ENCODE data around the gene RASL10A.

Gene RASL10A

DNA sequence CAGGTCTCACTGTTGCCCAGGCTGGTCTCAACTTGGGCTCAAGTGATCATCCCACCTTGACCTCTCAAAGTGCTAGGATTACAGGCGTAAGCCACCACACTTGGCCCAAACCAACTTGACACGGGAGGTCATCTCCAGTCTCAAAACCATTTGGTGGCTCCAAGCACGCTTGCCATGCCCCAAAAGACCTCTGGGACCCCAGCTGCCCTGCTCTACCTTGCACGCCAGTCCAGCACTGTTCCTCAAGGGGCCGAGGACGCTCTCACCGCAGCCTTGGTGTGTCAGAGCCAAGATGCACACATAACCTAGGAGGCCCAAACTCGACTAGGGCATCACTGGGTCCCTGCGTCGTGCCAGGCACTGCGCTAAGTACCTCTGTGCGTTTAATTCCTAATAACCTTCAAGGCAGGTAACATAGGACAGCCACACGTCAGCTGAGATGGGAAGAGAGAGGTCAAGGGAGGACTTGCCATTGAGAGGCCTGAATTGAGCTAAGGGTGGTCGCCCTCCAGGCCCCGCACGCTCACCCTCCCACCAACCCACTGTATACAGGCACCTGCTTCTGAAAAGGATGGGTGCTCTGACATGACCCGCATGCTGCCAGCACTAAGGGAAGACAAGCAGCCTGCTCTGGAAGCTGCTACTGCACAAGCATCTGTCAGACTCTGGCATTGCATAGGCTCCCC is 13.6 kb downstream of the RASL10A start:
- no peak for DNase-seq

DNA sequence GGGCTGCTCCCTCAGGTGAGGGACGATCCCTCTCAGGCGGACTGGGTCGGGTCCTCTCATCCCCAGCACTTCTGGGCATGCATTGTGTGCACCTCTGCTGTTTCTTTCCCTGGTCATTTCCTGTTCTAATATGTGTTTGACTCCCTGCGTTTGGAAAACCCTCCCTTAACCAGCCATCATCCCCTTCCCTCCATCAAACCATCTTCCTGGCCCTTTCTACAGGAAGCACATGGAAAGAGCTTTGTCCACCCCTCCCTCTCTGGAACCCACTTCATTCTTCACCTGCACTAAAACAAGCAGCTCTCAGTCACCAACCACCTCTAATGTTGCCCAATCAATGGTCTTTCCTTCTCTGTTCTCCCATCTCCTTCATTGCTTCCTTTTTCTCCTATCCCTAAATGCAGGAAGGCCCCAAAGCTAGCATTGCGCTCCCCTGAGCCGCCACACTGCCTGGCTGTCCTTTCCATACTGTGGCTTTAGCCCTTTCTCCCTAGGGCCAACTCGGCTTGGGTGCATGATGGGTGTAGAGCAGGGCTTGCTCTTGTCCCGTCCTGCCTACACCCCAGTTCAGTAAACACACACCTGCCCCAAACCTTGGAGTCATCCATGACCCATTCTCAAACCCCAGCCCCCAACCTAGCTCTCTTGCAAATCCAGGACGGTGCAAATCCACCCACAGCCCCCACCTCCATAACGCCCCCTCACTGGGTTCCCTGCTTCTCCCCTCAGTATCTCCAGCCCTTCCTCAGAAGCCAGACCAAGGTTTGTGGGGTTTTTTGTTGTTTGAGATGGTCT is 14.5 kb downstream of the RASL10A start:
- no peak for DNase-seq

DNA sequence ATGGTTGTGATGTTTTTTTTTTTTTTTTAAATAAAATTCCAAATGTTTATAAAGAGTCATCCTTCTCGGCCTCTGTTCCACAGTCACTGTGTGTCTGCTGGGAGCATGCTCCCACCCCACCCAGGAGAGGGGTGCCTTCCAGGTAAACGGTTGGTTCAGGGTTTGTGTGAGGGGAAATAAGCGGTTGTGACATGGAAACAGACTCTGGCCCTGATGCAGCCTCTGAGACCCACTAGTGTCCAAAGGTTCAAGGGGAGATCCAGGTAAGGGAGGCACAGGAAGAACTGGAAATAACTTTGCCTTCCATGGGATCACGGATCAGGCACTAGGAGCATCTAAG is 15.1 kb downstream of the RASL10A start:
- DNase-seq = no peak

DNA sequence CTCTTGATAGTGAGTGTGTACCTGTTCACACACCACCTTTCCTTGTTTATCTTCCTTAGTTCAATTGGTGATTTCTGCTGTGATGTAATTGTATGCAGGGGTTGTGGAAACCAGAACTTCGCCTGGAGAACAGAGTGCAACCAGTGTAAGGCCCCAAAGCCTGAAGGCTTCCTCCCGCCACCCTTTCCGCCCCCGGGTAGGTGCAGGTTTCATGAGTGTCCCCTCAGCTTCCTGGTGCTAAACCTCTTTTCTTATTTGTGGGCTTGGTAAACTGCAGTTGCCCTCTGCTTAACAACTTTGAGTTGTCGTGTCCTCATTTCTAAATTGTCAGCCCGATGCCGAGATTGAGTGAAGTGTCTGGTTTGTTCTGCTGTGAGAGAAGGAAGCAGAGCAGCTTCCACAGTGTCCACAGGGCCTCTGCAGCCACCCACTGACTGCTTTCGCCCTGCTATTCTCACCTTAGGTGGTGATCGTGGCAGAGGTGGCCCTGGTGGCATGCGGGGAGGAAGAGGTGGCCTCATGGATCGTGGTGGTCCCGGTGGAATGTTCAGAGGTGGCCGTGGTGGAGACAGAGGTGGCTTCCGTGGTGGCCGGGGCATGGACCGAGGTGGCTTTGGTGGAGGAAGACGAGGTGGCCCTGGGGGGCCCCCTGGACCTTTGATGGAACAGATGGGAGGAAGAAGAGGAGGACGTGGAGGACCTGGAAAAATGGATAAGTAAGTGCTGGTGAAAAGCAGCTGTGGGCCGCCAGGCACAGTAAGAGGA is 16.2 kb downstream of the RASL10A start:
- DNase-seq = no peak

DNA sequence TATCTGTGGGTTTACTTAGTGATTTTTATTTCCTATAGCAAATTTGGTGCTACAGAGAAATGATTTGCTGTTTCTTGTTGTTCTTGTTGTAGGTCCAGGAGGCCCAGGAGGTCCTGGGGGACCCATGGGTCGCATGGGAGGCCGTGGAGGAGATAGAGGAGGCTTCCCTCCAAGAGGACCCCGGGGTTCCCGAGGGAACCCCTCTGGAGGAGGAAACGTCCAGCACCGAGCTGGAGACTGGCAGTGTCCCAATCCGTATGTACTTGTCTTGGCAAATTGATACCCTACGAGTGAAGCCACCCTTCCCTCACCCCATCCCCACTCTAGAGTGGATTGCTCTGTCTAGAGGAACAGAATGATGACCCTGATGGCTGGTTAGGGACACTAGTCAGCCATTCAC is 16.9 kb downstream of the RASL10A start:
- no peak for DNase-seq

DNA sequence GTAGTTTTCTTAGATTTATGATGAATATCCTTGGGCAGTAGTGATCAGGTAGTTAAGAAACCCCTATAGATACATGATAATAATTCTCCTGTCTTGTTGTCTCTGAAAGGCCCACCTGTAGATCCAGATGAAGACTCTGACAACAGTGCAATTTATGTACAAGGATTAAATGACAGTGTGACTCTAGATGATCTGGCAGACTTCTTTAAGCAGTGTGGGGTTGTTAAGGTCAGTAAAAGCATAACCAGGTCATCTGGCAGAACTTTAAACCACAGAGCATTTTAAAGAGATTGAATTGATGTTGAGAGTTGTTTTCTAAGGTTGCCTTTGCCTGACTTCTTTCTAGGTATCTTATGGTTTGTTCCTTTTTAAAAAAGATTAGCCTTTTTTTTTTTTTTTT is 23.1 kb downstream of the RASL10A start:
- no peak for DNase-seq

DNA sequence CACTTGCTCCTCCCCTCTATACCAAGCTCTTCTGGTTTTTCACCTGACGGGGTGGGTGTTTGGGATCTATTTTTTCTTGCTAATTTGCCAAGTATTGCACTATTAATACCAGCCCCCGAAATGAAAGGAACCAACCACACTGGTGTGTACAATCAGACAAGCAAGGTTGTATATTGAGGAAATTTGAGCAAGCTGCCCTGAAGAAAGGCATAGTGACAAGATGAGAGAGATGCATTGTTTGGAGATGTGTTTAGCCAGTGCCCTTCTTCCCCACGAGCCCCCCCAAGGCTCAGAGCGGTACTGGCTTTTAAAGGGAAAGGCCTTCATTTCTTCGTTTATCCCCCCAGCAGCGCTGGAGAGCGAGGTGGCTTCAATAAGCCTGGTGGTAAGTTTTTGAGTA is 24.3 kb downstream of the RASL10A start:
- DNase-seq = no peak

DNA sequence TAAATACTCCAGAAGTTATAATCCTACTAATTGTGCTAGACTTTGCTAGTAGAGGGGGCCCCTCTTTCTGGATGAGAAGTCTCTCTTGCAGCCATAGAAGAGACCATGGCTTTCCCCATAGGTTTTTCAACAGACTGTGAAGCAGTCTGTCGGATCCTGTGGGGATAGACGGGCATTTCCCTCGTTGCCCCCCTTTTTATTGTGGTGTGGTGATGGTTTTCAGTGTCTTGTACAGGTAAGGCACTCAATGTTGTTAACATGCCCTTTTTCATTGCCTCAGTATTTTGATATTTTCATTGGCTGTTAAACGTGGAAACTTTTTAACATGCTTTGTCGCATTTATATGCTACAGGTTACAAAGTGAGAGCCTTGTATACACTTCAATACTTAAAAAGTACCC is 25.4 kb downstream of the RASL10A start:
- no peak for DNase-seq

DNA sequence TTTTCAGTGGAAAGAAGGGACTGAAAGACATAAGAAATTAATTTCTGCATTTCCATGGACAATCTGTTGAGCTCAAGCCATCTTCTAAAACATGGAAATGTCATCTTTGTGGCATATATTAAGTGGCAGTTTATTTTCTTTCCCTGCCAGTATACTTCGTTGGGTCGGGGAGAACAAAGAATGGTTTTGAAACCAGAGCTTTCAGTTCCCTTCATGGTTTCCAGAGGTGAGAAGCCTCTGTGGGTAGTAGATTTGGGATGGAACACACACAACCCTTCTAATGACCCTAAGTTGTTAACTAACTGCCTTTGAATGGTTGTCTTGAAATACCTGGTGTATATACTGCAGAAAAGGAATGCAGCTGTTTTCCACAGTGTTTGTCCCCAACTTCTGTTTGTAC is 26.7 kb downstream of the RASL10A start:
- no peak for DNase-seq

DNA sequence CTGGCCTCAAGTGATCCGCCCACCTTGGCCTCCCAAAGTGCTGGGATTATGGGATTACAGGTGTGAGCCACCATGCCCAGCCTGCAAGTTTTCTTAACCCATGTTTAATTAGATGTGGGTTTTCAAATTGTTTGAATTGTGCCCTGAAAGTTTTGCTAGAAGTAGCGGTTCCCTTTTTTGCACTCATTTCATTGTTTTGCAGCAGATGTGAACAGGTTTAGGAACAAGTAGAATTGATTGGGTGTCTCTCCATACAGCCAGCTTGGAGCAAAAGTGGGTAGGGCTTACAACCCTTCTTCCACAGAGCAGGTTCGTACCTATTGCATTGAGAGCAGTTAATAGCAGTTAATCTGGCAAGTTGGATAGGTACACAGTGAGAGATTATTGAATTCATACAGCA is 31.3 kb downstream of the RASL10A start:
- DNase-seq = no peak

DNA sequence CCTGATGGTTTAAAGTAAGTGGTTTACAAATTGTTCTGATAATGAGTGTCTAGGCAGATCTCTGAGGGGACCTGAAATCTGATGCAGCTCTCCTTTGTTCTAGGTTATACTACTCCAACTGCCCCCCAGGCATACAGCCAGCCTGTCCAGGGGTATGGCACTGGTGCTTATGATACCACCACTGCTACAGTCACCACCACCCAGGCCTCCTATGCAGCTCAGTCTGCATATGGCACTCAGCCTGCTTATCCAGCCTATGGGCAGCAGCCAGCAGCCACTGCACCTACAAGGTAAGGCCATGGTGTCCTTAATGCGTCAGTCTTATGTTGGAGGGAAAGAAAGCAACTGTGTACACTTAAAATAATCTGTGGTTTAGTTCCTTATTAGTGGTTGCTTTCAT is 37.6 kb downstream of the RASL10A start:
- no peak for DNase-seq

DNA sequence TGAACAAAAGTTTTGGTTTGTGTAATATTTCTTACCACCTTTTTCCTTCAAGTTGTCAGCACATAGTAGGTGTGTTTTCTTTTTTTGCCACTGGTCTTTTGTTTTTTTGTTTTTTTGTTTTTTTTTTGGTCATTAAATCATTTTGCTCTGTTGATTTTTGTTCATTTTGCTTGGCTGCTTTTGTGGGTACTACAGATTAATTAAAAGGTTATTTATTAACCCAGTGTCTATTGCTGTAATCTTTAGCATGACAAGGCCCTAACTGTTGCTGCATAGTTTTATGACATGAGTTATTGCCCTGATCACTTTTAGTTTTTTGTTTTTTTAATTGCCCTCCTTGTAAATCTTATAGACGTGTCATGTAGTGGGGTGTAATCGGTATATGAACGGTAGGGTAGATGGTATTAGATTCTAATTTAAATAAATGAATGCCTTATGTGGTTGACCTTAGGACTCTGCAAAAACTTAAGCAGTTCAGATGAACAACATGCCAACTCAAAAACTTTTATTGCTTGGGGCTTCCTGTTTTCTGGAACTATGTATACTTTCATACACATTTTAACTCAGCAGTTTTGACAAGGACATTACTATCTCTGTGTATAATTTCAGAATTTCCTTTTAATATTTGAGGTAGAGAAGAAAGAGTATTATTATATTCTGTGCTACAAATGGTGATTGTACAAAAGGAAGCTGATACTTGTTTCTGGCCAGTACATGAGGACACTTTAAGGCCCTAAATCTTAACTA is 39.5 kb downstream of the RASL10A start:
- DNase-seq = no peak

DNA sequence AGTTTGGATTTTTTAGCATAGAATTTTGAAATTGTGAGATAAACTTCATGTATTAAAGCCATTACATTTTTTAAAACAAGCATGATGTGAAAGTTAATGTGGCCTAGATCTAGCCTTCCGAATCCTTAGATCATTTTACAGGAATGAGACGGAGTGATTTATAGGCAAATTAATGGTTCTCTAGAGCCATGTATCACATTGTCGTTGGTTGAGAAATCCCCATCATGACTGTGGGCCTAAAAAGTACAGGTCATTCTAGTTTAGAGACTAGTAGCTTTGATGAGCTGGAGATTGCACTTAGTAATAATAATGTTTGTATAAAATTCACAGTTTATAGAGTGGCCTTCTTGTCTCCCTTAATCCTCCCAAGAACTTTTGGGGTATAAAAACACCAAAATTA is 40.3 kb downstream of the RASL10A start:
- DNase-seq = no peak

DNA sequence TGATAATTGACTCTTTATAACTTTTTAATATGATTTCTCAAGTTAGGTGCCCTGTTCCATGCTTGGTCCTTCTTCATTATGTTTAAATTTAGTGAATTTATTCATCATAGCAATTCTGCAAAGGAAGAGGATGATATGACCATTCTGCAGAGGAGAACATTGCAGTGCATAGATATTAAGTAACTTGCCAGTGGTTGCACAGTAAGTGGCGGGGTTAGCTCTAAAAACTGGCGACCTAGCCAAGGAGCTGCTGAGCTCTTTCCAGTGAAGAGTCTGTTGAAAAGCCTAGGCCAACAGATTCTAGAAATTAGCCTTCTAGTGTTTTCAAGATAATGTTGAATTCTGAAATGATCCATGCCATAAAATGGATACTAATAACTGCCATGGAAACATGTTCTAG is 42.9 kb downstream of the RASL10A start:
- DNase-seq = no peak

DNA sequence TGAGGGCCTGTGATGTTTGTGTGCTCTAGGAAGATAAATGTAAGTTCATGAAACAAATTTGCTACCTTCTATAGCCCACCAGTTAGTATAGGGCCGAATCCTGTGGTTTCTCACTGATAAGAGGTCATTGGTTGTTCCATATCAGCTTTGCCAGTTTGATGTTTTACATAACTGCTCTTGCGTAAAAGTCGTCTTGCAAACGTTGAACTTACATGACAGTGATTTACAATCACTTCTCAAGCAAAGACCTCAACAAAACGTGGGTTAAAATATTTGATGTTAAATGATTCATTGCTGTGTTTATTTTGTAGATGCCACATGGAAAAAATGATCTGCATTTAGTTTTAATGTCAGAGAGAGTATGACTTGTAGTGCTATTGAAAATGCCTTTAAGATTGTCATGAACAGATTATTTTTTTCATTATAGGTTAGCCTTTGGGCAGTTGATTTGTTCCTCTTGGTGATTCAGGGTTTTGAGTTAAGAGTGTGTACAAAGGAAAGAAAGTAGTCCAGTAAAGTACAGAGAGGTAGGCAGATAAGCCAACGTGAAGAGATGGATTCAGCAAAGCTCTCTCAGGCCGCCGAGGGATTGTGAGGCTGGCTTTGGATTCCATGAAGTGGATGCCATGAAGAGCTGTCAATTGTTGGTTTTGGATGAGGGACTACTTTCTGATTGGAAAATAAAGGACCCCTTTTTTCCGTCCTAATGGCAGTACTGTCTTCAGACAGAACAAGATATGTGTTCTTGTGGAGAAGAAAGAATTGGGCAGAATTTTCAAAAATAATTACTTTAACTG is 44.8 kb downstream of the RASL10A start:
- DNase-seq = no peak

DNA sequence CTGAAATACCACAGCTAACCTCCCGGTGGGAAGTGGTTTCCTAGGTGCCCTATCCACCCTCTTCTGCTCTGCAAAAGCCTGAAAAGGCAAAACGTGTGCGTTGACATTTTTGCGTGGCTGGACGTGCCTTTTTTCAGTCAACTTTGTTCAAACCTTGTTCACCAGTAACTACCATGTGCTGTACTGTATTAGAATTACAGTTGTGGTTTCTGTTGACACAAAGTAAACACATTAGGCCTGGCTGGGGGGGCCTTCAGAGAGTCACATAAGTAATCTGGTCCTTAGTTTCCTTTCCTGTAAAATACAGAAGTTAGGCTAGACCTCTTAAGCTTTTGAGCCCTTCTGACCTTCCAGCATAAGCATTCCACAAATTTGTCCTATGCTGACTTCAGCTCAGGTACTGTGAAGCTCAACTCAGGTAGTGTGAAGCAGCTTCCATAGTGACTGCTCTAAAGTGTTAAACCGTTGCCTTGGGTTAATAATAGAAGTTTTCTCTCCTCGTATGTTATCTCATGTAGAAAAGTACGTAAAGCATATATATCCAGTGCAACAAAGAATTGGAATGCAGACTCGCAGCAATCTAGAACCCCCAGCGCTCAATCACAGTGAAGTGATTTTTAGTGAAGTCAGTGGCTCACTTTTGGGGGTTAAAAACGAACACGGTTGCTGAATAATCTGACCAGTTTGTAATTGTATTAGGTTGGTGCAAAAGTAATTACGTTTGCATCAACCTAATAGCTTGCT is 45.6 kb downstream of the RASL10A start:
- no peak for DNase-seq

DNA sequence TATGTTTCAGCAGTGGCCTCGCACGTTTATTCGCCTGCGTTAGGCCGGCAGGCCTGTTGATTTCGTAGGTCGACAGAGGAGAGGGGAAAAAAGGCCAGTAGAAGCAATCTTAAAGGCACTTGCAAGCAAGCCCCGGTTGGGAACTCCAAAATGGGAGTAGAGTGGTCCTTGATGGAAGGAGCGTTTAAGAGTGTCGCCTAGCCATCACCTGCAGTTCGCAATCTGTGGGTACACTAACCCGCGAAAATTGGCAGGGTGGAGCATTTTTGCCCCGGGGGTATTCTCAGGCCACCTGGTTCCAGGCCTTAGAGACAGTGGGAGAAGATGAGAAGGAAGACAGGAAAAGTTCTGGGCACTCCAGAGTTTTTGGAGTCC is 46.3 kb downstream of the RASL10A start:
- DNase-seq = no peak

DNA sequence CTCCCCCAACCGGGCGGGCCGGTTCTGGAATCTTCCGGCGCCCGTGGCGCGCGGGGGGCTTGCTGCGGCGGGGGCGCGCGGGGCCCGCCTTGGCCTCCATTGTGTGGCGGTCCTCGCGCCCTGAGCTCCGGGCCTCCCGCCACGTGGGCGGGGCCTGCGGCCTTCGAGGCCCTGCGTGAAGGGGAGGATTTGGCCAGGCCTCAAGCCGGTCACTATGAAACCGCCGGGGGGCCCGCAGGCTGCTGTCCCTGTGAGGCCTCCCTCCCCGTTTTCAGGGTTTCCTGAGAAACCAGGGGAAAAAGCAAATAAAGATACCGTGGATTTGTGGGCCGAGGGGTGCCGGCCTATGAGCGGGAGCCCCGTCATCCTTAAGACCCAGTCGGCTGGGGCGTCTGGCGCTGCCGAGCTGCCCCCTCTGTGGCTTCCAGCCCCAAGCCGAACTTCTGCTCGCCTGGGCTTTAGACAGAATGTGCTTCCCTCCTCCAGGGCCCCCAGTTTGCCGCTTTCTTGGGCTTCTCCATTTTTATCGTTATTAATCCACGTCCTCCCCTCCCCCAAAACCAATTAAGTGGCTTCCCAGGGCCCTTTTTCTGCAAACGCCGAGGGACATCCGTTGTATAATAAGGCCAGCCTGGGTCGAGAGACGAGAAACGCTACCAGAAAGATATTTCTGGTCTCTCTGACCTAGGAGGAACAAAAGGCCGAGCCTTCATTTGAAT is 46.8 kb downstream of the RASL10A start:
- peak; percentile 58 for DNase-seq

DNA sequence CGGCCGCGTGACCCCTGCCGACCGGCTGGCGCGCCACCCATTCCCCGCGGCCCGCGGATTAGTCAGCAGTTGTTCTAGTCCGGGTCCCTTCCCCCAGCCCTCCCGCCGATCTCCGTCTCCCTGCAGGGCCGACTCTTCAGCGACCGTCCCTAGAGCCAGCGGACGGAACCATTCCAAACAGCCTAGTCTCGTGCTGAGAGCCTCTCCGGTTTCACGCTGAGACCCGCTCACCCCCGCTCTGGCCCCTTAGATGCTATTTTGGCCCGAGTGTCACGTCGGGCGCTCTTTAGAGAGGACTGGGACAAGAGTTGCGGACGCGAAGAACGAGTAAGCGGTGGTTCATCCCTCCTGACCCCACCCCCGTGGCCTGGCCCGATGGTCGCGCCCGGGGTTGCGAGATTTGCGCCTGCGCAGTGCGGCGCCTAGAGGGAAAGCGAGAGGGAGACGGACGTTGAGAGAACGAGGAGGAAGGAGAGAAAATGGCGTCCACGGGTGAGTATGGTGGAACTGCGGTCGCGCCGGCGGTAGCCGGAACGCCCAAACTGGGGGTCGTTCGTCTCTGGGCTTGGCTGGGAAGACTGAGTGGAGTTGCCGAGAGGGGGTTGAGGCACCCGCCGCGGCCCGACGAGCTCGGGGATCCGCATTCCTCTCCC is 47.5 kb downstream of the RASL10A start, which contains the start of the genes EWSR1 and RHBDD3:
Gene EWSR1, plus strand, starts transcription at position 411 of the 653 bp plus-strand sequence. Its CDS starts 69 bp downstream, at position 480.
Gene RHBDD3, minus strand, starts transcription at position 124 of the 653 bp plus-strand sequence. CDS start 2,355 bp downstream, outside the sequence.
- peak; percentile 94 for DNase-seq

DNA sequence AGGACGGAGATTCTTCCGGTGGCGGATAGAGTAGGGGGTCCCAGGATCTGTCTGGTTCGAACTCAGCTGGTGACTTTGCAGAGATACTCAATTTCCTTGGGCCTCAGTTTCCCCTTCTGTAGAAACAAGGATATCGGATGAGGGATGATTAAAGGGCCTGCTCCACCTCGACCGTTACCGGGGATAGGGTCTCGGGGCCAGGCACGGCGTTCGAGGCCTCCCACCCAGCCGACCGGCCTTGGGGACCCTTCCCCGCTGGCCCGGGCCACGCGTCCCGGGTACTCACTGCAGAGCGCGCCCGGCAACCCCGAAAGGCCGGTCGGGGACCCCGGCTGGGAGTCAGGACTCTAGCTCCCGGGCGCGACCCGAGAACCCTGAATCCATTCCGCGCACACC is 48.0 kb downstream of the RASL10A start:
- no peak for DNase-seq

Data from activated naive CD4-positive, alpha-beta T cell treated with anti-CD3 and anti-CD28 coated beads, Interleukin-2, amount 50 U/mL, for 16 hours (primary cell).